ENCODE measurements around the gene UTRN. TPM values are rescaled to one million over a fixed set of nuclear protein-coding genes. Genes with fewer than 3 reads are reported as not detected.

The UTRN gene
- total and polyA plus RNA-seq, 2 donors = 43.7 to 256 TPM

- 97% methylated on average over 2 of the region's 2 CpGs for WGBS
- Histone ChIP-seq H3K36me3 (ENCODE audit: insufficient read depth) (no peaks in the 10 kb centered on the region), H3K27ac (ENCODE audit: low read depth) (no peak overlapping the region), H3K4me1 (ENCODE audit: insufficient read depth) (no peaks in the 10 kb centered on the region), H3K4me3 (ENCODE audit: low read depth, low read length) (no peak overlapping the region)
- no peak for DNase-seq (ENCODE audit: extremely low spot score)
Measured at GRCh38 chr6:144311361-144311760, 26.2 kb downstream of the UTRN start.

- WGBS = 58% methylated on average over 5 of the region's 5 CpGs
- Histone ChIP-seq H3K27ac (ENCODE audit: low read depth) (no peak overlapping the region), H3K36me3 (ENCODE audit: insufficient read depth) (no peaks in the 10 kb centered on the region), H3K4me3 (ENCODE audit: low read depth, low read length) (no peak overlapping the region), H3K4me1 (ENCODE audit: insufficient read depth) (no peaks in the 10 kb centered on the region)
- DNase-seq (ENCODE audit: extremely low spot score) = no peak
Measured at GRCh38 chr6:144314003-144314485, 28.9 kb downstream of the UTRN start.

- Histone ChIP-seq H3K4me3 (ENCODE audit: low read depth, low read length) (no peak overlapping the region), H3K4me1 (ENCODE audit: insufficient read depth) (no peaks in the 10 kb centered on the region)
- WGBS = 54% methylated on average over 1 of the region's 1 CpG
Measured at GRCh38 chr6:144314562-144314961, 29.4 kb downstream of the UTRN start.

GRCh38 chr6:144315226-144315980 is 30.3 kb downstream of the UTRN start:
- Histone ChIP-seq H3K4me3 (ENCODE audit: low read depth, low read length) (no peak overlapping the region), H3K27ac (ENCODE audit: low read depth) (no peak overlapping the region), H3K36me3 (ENCODE audit: insufficient read depth) (no peaks in the 10 kb centered on the region), H3K4me1 (ENCODE audit: insufficient read depth) (no peaks in the 10 kb centered on the region)
- DNase-seq (ENCODE audit: extremely low spot score) = no peak
- 91% methylated on average over 16 of the region's 16 CpGs for WGBS

More at GRCh38 chr6:144314562-144314961, 29.4 kb downstream of the UTRN start:
- DNase-seq (ENCODE audit: extremely low spot score) = no peak
- Histone ChIP-seq H3K27ac (ENCODE audit: low read depth) (no peak overlapping the region), H3K36me3 (ENCODE audit: insufficient read depth) (no peaks in the 10 kb centered on the region)

- no peaks in the 10 kb centered on the region for H3K4me1 ChIP-seq (ENCODE audit: insufficient read depth)
- H3K36me3 ChIP-seq (ENCODE audit: insufficient read depth) = no peaks in the 10 kb centered on the region
- H3K4me3 ChIP-seq (ENCODE audit: low read depth, low read length) = no peak overlapping the region
- no peak for DNase-seq (ENCODE audit: extremely low spot score)
- WGBS = 92% methylated on average over 6 of the region's 6 CpGs
- no peak overlapping the region for H3K27ac ChIP-seq (ENCODE audit: low read depth)
Measured at GRCh38 chr6:144315981-144316861, 31.1 kb downstream of the UTRN start.

- H3K36me3 ChIP-seq (ENCODE audit: insufficient read depth) = no peaks in the 10 kb centered on the region
- no peak overlapping the region for H3K4me3 ChIP-seq (ENCODE audit: low read depth, low read length)
- H3K27ac ChIP-seq (ENCODE audit: low read depth) = no peak overlapping the region
- DNase-seq (ENCODE audit: extremely low spot score) = no peak
- no peaks in the 10 kb centered on the region for H3K4me1 ChIP-seq (ENCODE audit: insufficient read depth)
Measured at GRCh38 chr6:144316862-144317195, 31.7 kb downstream of the UTRN start.

- H3K36me3 ChIP-seq (ENCODE audit: insufficient read depth) = no peaks in the 10 kb centered on the region
- no peak for DNase-seq (ENCODE audit: extremely low spot score)
- 62% methylated on average over 2 of the region's 2 CpGs for WGBS
- no peak overlapping the region for H3K27ac ChIP-seq (ENCODE audit: low read depth)
- H3K4me3 ChIP-seq (ENCODE audit: low read depth, low read length) = no peak overlapping the region
- no peaks in the 10 kb centered on the region for H3K4me1 ChIP-seq (ENCODE audit: insufficient read depth)
Measured at GRCh38 chr6:144317736-144318135, 32.6 kb downstream of the UTRN start.

- no peaks in the 10 kb centered on the region for H3K36me3 ChIP-seq (ENCODE audit: insufficient read depth)
- 83% methylated on average over 4 of the region's 4 CpGs for WGBS
- no peak for DNase-seq (ENCODE audit: extremely low spot score)
- no peak overlapping the region for H3K4me3 ChIP-seq (ENCODE audit: low read depth, low read length)
- no peaks in the 10 kb centered on the region for H3K4me1 ChIP-seq (ENCODE audit: insufficient read depth)
- no peak overlapping the region for H3K27ac ChIP-seq (ENCODE audit: low read depth)
Measured at GRCh38 chr6:144319211-144319610, 34.1 kb downstream of the UTRN start.

GRCh38 chr6:144320741-144321140 is 35.6 kb downstream of the UTRN start:
- Histone ChIP-seq H3K4me3 (ENCODE audit: low read depth, low read length) (no peak overlapping the region), H3K4me1 (ENCODE audit: insufficient read depth) (no peaks in the 10 kb centered on the region), H3K36me3 (ENCODE audit: insufficient read depth) (no peaks in the 10 kb centered on the region), H3K27ac (ENCODE audit: low read depth) (no peak overlapping the region)
- 66% methylated on average over 5 of the region's 5 CpGs for WGBS
- no peak for DNase-seq (ENCODE audit: extremely low spot score)

- H3K4me1 ChIP-seq (ENCODE audit: insufficient read depth) = peaks cover 4% of the 10 kb centered on the region
- no peaks in the 10 kb centered on the region for H3K36me3 ChIP-seq (ENCODE audit: insufficient read depth)
- DNase-seq (ENCODE audit: extremely low spot score) = no peak
- 97% methylated on average over 12 of the region's 12 CpGs for WGBS
- no peak overlapping the region for H3K27ac ChIP-seq (ENCODE audit: low read depth)
- no peak overlapping the region for H3K4me3 ChIP-seq (ENCODE audit: low read depth, low read length)
Measured at GRCh38 chr6:144321839-144322591, 36.9 kb downstream of the UTRN start.

- H3K4me1 ChIP-seq (ENCODE audit: insufficient read depth) = peaks cover 4% of the 10 kb centered on the region
- no peak overlapping the region for H3K27ac ChIP-seq (ENCODE audit: low read depth)
- no peak overlapping the region for H3K4me3 ChIP-seq (ENCODE audit: low read depth, low read length)
- 99% methylated on average over 1 of the region's 1 CpG for WGBS
- no peak for DNase-seq (ENCODE audit: extremely low spot score)
- no peaks in the 10 kb centered on the region for H3K36me3 ChIP-seq (ENCODE audit: insufficient read depth)
Measured at GRCh38 chr6:144325232-144325631, 40.1 kb downstream of the UTRN start.

GRCh38 chr6:144326393-144326792 is 41.3 kb downstream of the UTRN start:
- WGBS = 84% methylated on average over 4 of the region's 4 CpGs
- H3K27ac ChIP-seq (ENCODE audit: low read depth) = no peak overlapping the region
- no peaks in the 10 kb centered on the region for H3K36me3 ChIP-seq (ENCODE audit: insufficient read depth)
- H3K4me1 ChIP-seq (ENCODE audit: insufficient read depth) = peaks cover 4% of the 10 kb centered on the region
- H3K4me3 ChIP-seq (ENCODE audit: low read depth, low read length) = no peak overlapping the region
- DNase-seq (ENCODE audit: extremely low spot score) = no peak

GRCh38 chr6:144327081-144327480 is 41.9 kb downstream of the UTRN start:
- Histone ChIP-seq H3K27ac (ENCODE audit: low read depth) (no peak overlapping the region), H3K4me1 (ENCODE audit: insufficient read depth) (peaks cover 4% of the 10 kb centered on the region), H3K36me3 (ENCODE audit: insufficient read depth) (no peaks in the 10 kb centered on the region), H3K4me3 (ENCODE audit: low read depth, low read length) (no peak overlapping the region)
- no peak for DNase-seq (ENCODE audit: extremely low spot score)
- 56% methylated on average over 5 of the region's 5 CpGs for WGBS

Measured in urinary bladder (tissue), 4 donors.